Mesodermal cell (in vitro differentiated cells): ENCODE results near the gene DNAH6.

Source experiments
- H3K27ac ChIP-seq: 2 replicates; pipeline ENCODE4 v1.7.0; 2013; ENCODE audit warnings: mild to moderate bottlenecking, low read depth, low read length, moderate library complexity; ENCODE audit not compliant: severe bottlenecking
- H3K36me3 ChIP-seq: 2 replicates; pipeline ENCODE4 v1.7.1; 2013; ENCODE audit warnings: mild to moderate bottlenecking, low read length, moderate library complexity; ENCODE audit not compliant: control insufficient read depth, insufficient read depth
- H3K4me1 ChIP-seq: one replicate; pipeline ENCODE4 v1.7.1; 2013; ENCODE audit warnings: mild to moderate bottlenecking, low read length; ENCODE audit not compliant: insufficient read depth, control insufficient read depth, poor library complexity, severe bottlenecking
- H3K4me3 ChIP-seq: 2 replicates; pipeline ENCODE4 v1.7.0; 2013; ENCODE audit warnings: low read length, control low read depth, mild to moderate bottlenecking; ENCODE audit not compliant: insufficient read depth, poor library complexity, severe bottlenecking; ENCODE audit errors: extremely low read depth
- H3K9me3 ChIP-seq: 2 replicates; pipeline ENCODE4 v1.7.1; 2013; ENCODE audit warnings: mild to moderate bottlenecking, low read length, moderate library complexity; ENCODE audit not compliant: control insufficient read depth
- WGBS, 2 experiments: methylation state at CpG; one replicate each; pipeline ENCODE4 v1.1.5; 2013; ENCODE audit warnings: missing lambda C conversion rate in 2 of 2; ENCODE audit not compliant: insufficient coverage in 2 of 2; 5-methylcytosine and 5-hydroxymethylcytosine counted together

The DNAH6 gene

GRCh38 chr2:84716564-84716963 is 200.3 kb downstream of the DNAH6 start:
- H3K4me3 ChIP-seq: no peak overlapping the region
- H3K4me1 ChIP-seq: no peaks in the 10 kb centered on the region
- no peaks in the 10 kb centered on the region for H3K9me3 ChIP-seq
- no peaks in the 10 kb centered on the region for H3K36me3 ChIP-seq
- WGBS, 2 experiments: 73 to 91% methylated on average over 2 of the region's 2 CpGs
- no peak overlapping the region for H3K27ac ChIP-seq

DNA sequence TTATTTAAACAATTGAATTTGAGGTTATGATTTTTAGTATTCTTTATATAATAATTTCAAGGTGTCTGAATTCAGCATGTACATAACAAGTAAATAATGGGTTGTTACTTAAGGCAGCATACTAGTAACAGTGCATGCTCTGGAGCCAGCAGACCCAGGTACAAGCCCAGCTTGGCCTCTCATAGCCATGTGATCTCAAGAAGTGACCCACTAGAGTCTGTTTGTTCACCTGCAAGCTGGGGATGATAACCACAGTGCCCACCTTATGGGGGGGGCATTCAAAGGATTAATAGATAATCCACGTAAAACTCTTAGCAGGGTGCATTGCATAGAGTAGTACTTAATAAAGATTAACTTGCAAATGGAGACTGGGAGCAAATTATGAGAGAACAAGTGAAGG is 201.0 kb downstream of the DNAH6 start:
- WGBS, 2 experiments: 71 to 83% methylated on average over 1 of the region's 1 CpG
- Histone ChIP-seq H3K4me3 (no peak overlapping the region), H3K9me3 (no peaks in the 10 kb centered on the region), H3K4me1 (no peaks in the 10 kb centered on the region), H3K36me3 (no peaks in the 10 kb centered on the region), H3K27ac (no peak overlapping the region)

DNA sequence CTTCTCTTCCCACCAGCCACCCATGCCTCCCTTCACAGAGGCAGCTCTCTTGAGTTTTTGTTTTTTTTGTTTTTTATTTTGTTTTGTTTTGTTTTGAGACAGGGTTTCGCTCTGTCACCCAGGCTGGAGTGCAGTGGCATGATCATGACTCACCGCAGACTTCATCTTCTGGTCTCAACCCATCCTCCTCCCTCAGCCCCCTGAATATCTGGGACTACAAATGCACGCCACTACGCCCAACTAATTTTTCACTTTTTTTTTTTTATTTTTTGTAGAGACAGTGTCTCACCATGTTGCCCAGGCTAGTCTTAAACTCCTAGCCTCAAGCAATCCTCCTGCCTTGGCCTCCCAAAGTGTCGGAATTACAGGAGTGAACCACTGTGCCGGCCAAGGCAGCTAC is 203.1 kb downstream of the DNAH6 start:
- Histone ChIP-seq H3K36me3 (no peaks in the 10 kb centered on the region), H3K9me3 (no peaks in the 10 kb centered on the region), H3K4me3 (no peak overlapping the region), H3K4me1 (no peaks in the 10 kb centered on the region), H3K27ac (no peak overlapping the region)
- WGBS, 2 experiments: 90 to 100% methylated on average over 2 to 3 of the region's 6 CpGs

GRCh38 chr2:84723831-84724230 is 207.5 kb downstream of the DNAH6 start:
- whole genome bisulfite sequencing, 2 experiments: 86 to 92% methylated on average over 1 to 2 of the region's 2 CpGs
- H3K9me3 ChIP-seq: no peaks in the 10 kb centered on the region
- no peaks in the 10 kb centered on the region for H3K4me1 ChIP-seq
- H3K4me3 ChIP-seq: no peak overlapping the region
- H3K36me3 ChIP-seq: no peaks in the 10 kb centered on the region
- no peak overlapping the region for H3K27ac ChIP-seq

DNA sequence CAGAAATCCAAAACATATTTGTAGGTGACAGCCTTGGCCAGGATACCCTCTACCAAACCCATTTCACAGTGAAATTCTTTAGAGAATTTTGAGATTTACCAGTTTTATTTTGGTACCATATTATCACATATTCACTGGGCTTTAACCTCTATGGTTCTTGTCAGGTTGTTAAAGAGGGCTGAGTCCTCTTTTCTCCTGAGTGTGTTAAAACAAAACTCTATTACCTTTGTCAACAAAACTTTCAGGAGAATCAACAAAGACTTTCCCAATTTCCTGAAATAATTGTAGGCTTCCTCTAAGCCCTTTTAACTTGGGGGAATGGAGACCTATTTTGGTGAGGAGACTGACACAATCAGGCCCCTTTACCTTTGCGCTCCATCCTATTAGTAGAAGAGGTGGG is 209.4 kb downstream of the DNAH6 start:
- 100% methylated on average over 1 of the region's 1 CpG for WGBS, 2 experiments
- Histone ChIP-seq H3K27ac (no peak overlapping the region), H3K4me3 (no peak overlapping the region), H3K36me3 (no peaks in the 10 kb centered on the region), H3K4me1 (no peaks in the 10 kb centered on the region), H3K9me3 (no peaks in the 10 kb centered on the region)

- Histone ChIP-seq H3K4me3 (no peak overlapping the region), H3K4me1 (no peaks in the 10 kb centered on the region), H3K36me3 (no peaks in the 10 kb centered on the region), H3K9me3 (no peaks in the 10 kb centered on the region), H3K27ac (no peak overlapping the region)
- 80% methylated on average over 1 of the region's 1 CpG; no CpG with 5 or more reads in 1 of the 2 experiments for WGBS, 2 experiments
Measured at GRCh38 chr2:84727315-84727714, 211.0 kb downstream of the DNAH6 start.

GRCh38 chr2:84729224-84729623 is 212.9 kb downstream of the DNAH6 start:
- Histone ChIP-seq H3K4me3 (no peak overlapping the region), H3K27ac (no peak overlapping the region), H3K4me1 (no peaks in the 10 kb centered on the region), H3K9me3 (no peaks in the 10 kb centered on the region), H3K36me3 (no peaks in the 10 kb centered on the region)
- WGBS, 2 experiments: 73 to 83% methylated on average over 2 of the region's 2 CpGs

GRCh38 chr2:84731185-84731584 is 214.9 kb downstream of the DNAH6 start:
- 64 to 68% methylated on average over 1 to 3 of the region's 3 CpGs for WGBS, 2 experiments
- H3K4me1 ChIP-seq: no peaks in the 10 kb centered on the region
- H3K27ac ChIP-seq: no peak overlapping the region
- no peaks in the 10 kb centered on the region for H3K9me3 ChIP-seq
- H3K4me3 ChIP-seq: no peak overlapping the region
- no peaks in the 10 kb centered on the region for H3K36me3 ChIP-seq

DNA sequence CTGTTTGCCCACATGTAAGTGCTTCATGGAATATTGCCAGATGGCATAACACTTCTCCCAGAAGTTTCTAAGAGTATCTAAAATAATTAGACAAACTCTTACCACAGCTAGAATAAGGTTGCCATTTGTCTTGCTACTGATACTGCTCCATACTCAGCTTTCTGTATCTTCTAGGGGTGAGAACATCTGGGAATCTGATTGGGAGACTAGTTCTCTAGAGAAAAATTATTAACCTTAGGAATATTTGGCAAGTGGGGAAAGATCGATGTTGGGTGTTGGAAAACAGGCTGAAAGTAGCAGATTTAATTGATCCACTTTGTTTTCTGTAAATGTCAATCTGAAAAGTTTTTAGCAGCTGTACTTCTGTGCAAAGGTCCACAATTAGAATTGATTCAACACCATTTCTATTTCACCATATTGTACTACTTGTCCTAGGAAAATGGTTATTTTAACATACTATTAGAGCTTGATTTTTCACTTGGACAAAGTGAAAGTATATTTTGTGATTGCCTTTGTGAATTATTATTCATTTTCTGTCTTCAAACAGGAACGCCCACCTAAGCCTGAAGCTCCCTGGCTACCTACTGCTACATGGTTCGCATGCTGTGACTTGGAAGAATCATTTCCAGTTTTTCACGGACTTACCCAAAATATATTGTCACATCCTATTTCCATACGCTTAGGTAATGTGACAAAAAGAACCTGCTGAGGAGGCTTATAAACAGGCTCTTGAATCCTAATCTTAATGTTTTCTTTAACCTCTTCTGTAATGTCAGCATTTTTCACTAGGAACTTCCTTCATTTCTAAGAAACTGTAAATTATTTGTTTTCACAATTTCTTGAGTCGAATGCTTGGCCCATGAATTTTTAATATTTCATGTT is 216.8 kb downstream of the DNAH6 start:
- Histone ChIP-seq H3K4me1 (no peaks in the 10 kb centered on the region), H3K4me3 (no peak overlapping the region), H3K36me3 (no peaks in the 10 kb centered on the region), H3K27ac (no peak overlapping the region), H3K9me3 (no peaks in the 10 kb centered on the region)
- WGBS, 2 experiments: 92 to 96% methylated on average over 5 of the region's 6 CpGs

DNA sequence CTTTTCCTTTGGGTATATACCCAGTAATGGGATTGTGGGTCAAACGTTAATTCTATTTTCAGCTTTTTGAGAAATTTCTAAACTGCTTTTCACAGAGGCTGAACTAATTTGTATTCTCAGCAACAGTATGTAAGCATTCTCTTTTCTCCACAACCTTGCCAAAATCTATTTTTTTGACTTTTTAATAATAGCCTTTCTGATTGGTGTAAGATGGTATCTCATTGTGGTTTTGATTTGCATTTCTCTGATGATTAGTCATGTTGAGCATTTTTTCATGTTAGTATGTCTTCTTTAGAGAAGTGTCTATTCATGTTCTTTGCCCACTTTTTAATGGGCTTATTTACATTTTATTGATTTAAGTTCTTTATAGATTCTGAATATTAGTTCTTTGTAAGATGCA is 219.1 kb downstream of the DNAH6 start:
- Histone ChIP-seq H3K9me3 (no peaks in the 10 kb centered on the region), H3K36me3 (no peaks in the 10 kb centered on the region), H3K27ac (no peak overlapping the region), H3K4me3 (no peak overlapping the region), H3K4me1 (no peaks in the 10 kb centered on the region)
- WGBS, 2 experiments: no CpG with 5 or more reads among the region's 1 CpG

DNA sequence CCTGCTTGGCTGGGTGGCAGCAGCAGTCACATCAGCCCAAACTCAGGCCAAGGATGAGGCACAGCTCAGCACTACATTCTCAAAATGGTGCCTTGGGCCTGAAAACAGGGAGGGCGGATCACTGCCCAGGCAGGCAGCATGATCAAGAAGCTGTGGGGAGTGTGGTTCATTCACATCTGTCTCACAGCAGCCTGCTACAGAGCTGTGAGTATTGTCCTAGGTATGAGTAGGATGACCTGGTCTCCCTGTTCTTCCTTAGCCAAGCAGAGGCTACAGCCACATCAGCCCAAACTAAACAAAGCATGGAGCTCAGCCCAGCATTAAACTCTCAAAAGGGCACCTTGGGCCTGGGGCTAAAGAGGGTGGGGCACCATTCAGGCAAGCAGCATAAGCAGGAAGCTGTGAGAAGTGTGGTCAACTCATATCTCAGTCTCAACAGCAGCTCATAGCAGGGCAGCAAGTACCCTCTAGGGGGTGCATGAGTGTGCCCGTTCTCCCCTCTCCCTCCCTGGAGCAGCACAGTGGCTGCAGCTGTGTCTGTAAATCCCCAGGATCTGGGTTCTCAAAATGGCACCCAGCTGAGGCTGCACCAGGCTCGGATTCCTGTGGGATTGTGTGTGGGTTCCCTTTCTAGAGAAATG is 225.0 kb downstream of the DNAH6 start:
- 57 to 65% methylated on average over 1 to 2 of the region's 3 CpGs for WGBS, 2 experiments
- H3K36me3 ChIP-seq: no peaks in the 10 kb centered on the region
- H3K4me1 ChIP-seq: no peaks in the 10 kb centered on the region
- H3K27ac ChIP-seq: no peak overlapping the region
- H3K9me3 ChIP-seq: no peaks in the 10 kb centered on the region
- H3K4me3 ChIP-seq: no peak overlapping the region
